GM21576 (cell line): ENCODE data around the gene FBP1.
A peak's percentile ranks its signal among the peaks of the same experiment; 100 is the strongest.

ENCODE experiments used
- ATAC-seq: cut with Tn5 transposase; IDR thresholded peaks from one replicate; pipeline ENCODE4 v1.9.1; 2021; ENCODE audit warnings: mild to moderate bottlenecking, moderate library complexity; ENCODE audit not compliant: unreplicated experiment

Gene FBP1

DNA sequence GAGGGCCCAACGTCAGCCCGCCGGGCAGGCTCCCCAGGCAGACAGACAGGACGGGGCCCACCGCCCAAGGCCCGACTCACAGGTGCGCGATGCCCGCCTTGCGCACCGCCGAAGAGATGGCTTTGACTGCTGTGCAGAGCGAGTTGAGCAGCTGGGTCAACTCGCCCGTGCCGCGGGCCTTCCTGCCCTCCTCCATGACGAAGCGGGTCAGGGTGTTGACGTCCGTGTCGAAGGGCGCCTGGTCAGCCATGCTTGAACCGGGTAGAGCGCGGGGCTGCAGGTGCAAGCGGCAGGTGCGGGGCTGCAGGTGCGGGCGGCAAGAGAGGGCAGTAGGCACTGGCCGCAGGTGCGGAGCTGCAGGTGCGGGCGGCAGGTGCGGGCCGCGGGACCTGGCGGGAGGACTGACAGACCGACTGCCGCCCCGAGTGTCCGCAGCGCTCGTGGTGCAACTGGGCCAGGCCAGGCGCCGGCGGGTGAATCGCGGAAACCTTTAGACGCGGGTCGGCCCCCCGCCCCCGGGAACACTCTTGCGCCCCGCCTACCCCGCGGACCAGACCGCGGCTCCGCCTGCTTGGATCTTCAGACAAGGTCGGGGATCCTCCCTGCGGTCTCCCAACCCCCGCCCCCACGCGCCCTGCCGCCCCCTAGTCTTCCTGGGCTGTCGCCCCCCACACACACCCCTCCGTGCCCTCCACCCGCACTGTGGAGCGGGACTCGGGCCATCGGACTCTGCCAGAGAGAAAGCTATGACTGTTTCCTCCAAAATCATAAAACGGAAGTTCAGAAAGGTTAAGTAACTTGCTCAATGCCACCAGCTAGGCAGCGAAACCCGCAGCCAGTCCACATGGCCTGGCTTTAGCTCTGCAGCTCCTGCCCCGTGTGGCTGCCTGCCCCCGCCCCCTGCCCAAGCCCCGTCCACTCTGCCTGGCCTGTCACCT lies at the start of gene FBP1:
TSS of gene FBP1 (minus strand) at position 458 of the 938 bp plus-strand sequence. CDS start at position 250, 208 bp downstream.
- ATAC-seq, result peak; percentile 50

DNA sequence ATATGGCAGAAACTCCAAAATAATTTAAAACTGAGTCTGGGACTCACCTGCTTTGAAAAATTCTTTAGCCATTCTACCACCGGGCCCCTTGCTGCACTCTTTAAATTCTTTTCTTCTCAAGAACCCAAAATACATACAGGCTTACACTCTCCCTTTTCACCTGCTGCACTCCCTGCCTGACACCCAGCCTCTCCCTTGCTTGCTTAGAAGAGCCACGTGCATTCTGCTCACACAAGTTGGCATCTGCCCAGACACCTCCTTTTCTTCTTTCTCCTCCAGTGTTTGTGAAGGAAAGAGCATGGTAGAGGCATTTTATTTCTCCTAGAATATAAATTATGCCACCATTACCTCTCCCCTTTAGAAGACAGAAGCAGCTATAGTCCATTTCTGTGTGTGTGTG lies 48.1 kb upstream of the FBP1 start:
- ATAC-seq, result no peak

DNA sequence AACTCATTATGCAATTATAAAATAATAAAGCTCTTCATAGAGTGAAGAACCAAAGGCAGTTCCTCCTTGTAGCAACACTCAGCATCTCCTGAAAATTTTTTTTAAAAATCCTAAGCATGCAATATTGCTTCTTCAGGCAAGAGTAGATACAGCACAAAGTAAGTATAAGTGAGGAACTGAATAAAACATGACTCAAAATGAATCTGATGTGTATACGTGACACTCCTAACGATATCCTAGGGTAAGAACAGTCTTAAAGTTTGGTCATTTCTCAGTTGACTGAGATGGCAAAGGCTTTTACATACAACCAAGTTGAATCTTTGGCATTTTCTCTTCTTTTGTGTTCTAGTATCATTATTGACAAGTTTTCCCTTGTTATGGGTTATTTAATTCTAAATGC lies 46.0 kb upstream of the FBP1 start:
- ATAC-seq, result no peak

DNA sequence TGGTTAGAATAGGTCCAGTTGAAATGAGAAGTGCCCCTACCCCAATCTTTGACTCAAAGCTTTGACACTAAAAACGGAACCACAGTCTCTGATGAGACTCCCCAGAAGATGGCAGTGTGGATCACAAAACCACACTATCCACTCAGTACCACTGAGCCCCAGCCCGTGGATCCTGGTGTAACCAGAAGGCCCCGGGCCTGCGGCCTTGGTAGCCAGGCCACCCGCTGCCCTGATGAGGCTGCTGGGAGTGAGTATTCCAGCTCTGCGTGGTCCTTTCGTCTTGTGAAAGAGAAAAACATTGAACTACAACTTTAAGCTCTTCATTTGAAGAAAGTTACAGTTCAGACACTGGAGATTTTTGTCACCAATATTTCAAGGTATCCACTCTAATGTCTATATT lies 42.2 kb upstream of the FBP1 start:
- ATAC-seq, result peak; percentile 63

DNA sequence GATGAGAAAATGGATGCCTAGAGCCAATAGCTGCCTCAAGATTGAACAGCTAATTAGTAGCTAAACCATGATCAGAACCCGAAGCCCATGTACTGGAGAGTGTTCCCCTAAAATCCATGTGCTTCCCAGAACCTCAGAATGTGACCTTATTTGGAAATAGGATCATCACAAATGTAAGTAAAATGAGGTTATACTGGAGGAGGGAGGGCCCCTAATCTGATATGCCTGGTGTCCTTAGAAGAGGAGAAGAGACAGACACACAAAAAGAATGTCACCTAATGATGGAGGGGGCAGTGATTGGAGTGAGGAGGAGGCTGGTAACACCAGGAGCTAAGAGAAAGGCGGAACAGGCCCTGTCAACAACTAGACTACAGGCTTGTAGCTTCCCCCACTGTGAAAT lies 41.3 kb upstream of the FBP1 start:
- ATAC-seq, result no peak

DNA sequence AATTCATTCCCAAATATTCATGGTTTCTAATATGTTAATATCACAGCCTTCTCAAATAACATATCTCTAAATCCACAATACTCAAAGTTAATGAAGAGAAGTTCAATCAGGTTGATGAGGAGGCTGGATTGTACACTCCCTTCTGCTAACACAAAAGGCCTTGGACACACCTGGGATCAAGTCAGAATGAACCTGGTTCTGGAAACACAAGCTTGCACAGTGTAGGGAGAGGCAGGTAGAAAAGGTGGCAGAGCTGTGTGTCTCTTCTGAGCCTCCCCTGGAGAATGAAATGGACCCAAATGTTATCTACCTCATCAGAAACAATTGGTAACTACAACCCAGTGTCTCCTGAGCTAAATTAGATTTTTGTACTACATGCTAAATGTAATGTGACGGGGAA lies 40.7 kb upstream of the FBP1 start:
- ATAC-seq, result no peak

DNA sequence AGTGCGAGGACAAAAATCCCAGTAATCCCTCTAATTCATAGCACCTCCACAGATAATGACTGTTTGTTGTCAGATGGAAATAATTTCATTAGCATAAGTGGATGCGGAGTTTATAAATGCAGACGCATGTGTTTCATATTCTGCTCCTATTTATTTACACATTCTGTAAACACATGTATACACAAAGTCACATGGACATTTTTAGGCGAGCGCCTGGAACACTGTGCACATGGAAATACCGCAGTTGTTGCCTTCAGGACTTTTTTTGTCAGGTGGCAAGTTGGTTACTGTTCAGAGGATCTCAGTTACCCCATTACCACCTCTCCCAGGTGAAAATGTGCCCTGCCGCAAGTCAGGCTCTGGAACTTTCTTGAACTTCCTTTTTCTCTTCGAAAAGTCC lies 40.3 kb upstream of the FBP1 start:
- no peak for ATAC-seq

DNA sequence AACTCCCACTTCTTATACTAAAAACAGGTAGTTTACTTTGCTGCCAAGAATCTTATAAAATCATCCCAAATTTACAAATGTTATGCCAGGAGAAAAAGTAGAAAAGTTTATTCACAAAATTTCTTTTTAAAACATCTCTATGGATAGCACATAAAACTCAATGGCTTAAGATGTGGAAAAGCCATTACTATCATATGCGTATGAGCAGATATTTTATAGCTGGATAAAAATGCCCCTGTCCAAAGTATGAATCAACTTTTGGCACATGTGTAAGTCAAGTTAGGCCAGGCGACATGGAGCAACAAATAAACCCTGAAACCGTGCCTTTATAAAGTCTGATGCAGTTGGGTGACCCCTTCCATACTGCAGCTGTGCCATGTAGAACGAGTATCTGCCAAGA lies 38.6 kb upstream of the FBP1 start:
- ATAC-seq, result no peak

DNA sequence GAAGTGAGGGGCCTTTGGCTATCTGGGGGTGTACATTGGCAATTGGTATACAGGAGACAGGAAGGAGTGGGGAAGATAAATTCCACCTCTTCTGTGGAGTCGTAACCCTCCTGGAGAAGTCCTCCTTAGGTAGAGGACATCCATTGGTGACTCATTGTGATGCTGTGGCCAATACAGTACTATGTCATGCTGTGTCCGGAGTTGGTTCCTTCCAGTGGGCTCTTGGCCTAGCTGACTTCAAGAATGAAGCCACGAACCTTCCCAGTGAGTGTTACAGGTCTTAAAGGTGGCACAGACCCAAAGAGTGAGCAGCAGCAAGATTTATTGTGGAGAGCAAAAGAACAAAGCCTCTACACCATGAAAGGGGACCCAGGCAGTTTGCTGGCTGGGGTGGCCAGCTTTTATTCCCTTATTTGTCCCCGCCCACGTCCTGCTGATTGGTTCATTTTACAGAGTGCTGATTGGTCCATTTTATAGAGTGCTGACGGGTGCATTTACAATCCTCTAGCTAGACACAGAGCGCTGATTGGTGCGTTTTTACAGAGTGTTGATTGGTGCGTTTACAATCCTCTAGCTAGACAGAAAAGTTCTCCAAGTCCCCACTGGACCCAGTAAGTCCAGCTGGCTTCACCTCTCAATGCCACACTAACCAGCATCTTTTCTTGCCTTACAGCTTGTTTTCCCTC lies 37.3 kb upstream of the FBP1 start:
- no peak for ATAC-seq

DNA sequence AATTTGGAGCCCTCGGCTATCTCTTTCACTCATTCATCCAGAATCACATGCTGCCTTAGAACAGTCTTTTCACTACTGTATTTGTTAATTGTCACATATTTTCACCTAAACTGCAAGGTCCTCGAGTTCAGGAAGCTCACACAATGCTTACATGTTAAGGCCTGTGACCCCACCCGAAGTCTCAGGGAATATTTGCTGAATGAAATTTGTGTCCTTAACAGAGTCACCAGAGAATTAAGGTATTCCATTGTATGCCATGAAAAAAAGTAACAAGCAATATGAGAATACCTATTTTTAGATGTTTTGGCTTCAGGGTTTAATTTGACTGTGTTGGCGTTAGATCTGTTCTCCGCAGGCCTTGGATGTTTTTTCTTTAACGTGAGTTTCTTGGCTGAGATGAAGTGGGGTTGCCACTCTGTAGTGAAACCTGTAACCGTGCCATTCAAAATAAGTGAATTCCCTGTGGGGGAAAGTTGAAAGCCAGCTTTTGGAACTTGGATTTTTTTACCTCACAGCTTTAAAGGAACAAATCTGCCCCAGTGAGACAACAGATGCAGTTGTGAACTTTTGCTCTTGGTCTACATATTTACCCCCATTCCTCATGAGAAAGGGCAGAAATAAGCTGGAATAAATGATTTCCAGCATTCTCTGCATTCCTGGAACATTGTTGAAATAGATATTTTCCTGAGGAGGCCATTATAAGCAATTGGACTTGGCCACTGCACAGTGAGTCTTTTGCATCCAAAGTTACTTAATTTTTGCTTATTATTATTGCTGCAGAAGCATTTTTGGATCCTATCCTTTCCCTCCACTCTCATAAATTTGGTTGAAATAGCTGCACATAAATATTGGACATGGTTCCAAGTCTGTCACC lies 35.9 kb upstream of the FBP1 start:
- ATAC-seq, result no peak

DNA sequence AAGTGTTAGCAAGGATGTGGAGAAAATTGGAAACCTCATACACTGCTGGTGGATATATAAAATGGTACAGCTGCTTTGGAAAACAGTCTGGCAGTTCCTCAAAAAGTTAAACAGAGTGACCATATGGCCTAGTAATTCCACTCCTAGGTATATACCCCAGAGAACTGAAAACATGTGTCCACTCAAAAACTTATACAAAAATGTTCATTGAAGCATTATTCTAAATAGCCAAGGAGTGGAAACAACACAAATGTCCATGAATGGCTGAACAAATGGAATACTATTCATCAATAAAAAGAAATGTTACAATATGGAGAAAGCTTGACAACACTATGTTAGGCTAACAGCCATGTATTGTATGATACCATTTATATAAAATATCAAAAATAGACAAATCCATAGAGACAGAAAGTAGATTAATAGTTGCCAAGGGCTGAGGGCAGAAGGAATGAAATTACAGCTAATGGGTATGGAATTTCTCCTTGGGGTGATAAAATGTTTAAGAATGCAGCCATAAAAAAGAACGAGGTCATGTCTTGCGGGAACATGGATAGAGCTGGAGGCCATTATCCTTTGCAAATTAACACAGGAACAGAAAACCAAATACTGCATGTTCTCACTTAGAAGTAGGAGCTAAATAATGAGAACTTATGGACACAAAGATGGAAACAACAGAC lies 33.6 kb upstream of the FBP1 start:
- no peak for ATAC-seq

DNA sequence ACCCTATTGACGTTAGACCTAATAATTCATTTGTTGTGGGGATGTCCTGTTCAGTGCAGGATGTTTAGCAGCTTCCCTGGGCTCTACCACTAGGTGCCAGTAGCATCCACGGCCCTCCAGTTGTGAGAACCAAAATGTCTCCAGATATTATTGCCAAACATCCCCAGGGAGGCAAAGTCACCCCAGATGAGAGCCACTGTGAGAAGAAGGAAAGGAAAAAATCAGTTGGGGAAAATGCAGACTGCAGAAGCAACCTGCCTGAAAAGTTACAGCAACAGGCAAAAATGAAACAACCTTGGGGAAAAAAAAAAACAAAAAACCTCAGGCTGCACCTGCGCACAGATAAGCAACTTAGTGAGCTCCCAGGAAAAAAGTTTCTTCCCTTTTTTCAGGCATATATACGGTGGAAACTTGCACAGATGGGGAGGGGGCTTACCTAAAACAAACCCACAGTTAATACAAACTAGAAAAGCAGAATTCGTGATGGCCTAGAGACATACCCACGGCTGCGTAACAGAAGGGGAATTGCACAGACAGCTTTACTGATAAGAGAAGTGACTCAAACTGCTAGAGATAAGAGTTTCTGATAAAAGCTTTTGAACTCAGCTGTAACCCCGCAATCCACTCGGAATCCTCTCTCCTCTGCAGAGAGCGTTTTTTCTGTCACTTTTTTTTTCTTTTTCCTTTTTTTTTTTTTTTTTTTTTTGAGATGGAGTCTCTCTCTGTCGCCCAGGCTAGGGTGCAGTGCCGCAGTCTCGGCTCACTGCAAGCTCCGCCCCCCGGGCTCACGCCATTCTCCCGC lies 29.8 kb upstream of the FBP1 start:
- ATAC-seq, result no peak

DNA sequence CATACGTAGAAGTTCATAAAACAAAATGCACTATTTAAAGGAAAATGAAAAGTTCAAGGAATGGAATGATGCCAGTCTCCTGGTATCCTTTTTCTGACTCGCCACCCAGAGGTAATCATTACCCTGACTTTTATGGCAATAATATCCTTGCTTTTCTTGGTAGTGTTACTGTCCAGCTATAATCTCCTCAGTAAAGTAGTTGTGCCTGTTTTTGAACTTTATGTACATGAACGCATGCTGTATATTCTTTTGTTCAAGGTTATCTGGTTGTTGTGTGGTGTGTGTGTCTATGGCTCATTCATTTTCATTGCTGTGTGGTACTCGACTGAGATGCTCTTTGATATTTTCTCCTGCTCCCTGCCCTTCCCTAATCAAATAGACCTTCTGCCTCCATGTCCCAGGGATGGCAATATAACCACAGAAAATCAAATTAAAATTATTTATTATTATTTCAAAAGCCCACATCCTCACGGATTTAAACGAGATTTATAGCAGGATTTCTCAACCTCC lies 29.2 kb upstream of the FBP1 start:
- no peak for ATAC-seq

DNA sequence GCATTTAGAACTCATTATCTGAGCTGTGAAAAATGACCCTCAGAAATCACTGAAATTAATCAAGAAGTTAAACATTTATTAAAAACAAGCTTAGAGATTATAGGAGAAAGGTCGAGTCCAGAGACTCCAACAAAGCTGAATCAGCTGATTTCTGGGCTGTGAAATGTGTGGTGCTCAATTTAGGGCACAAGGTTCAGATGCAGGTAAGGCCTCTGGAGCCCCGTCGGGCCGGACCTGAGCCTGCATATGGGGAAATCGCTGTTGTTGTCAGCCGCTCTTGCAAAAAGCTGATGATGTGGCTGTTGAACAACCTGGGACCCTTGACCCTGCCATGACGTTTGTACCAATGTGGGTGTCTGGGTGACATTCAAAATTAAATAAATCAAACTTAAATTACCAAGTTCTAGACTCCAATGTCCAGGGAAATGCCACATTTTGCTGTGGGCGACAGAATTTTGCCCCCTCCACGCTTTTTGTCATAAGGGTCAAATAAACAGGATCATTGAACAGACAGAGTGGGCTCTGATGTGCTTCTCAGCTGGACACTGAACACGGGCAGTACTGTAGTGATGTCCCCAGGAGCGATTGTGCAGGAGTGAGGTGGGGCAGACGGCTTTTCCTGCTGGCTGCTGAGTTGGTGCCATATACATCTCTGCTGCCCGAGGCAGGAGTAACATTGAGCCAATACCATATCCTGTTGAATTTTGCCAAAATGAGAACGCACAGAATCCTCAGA lies 27.2 kb upstream of the FBP1 start:
- no peak for ATAC-seq

DNA sequence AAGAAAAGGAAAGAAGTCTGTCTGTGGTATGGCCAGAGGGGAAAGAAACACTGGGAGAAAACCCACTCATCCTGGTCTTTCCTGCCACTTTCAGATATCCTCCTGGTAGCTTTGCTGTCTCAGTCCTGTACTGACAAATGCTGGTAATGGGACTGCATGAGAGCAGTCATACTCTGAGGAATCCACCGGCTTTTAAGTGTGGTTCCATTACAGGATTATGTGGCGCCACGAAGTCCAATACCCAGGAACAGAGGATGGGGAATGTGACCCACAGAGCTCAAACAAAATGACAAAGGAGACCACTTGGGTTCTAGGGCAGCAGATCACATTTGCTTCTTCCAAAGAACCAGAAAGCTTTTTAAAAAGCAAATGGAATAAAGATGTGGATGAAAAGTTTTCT lies 26.3 kb upstream of the FBP1 start:
- no peak for ATAC-seq

DNA sequence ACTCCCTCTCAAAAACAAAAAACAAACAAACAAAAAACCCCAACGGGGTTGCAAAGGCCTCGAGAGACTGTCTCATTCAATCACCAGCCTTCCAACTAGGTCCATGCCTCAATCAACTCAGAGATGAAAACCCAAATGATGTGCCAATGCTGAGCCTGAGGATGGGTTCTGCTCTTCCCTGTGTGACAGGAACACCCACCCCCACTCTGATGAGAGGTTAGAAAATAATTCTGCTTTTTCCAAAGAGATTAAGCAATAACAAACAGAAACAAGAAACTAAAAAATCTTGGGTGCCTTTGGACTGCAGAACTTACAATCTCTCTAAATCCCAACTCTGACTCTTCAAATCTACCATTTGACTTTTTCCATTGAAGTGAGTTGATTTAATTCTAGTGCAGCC lies 25.5 kb upstream of the FBP1 start:
- no peak for ATAC-seq

DNA sequence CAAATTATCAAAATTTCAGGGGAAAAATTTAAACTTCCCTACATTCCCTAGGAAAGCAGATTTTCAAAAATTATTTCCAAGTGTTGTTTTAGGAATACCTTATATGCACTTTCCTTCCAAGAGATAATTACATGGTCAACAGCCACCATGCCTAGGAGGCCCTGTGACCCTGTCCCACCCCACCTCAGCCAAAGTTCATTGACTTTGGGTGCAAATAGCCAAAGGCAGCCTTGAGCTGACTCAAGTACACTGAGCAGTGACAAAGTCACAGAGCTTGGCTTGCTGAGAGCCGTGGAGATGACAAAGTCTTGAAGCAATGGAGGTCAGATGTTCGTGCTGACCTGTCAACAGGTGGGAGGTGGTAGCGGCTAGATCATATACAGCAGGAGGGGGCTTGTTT lies 24.3 kb upstream of the FBP1 start:
- ATAC-seq, result no peak

DNA sequence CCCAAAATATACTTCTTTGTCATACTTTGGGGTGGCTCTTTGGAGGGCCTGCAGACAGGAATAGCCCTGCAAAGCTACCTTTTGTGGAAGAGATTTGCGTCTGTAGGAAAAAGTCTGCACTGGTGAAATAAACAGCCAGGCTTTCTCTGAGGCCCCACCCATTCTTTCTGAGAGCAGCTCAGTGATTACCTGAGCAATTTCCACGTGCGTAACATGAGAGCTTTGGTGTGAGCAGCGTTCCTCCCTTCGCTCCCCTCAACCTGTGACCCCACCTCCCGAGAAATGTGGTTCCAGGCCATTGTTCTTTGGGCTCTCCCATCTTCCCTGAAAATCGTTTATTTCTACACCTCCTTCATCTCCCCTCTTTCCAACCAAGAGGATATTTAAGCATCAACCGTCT lies 23.8 kb upstream of the FBP1 start:
- ATAC-seq, result no peak
